Left lung (tissue), 10 donors: Measurements from ENCODE around the gene SLIT3. TPM values are rescaled to one million over a fixed set of nuclear protein-coding genes. Genes with fewer than 3 reads are reported as not detected.

Experiments
- ATAC-seq: fragments of 200-7000 bp; cut with Tn5 transposase; one replicate; pipeline ENCODE4 v1.9.1; 2020; ENCODE audit warnings: moderate library complexity
- DNase-seq, 4 donors: peaks; one replicate each; pipeline ENCODE4 v3.0.0-alpha.2; 2013 to 2020
- H3K27ac ChIP-seq, 2 donors: fragments of 200-600 bp; sonication (generic) in 1 of 2; one replicate each; pipeline versions ENCODE4 v1.5.0 to v1.8.0; 2020 to 2021
- H3K27me3 ChIP-seq, 2 donors: fragments of 200-600 bp; sonication (generic) in 1 of 2; one replicate each; pipeline versions ENCODE4 v1.5.0 to v1.8.0; 2020 to 2021
- H3K36me3 ChIP-seq, 2 donors: fragments of 200-600 bp; sonication (generic) in 1 of 2; one replicate each; pipeline versions ENCODE4 v1.5.0 to v1.8.0; 2020 to 2021
- H3K4me1 ChIP-seq, 2 donors: fragments of 200-600 bp; one replicate each; pipeline ENCODE4 v1.8.0; 2021
- H3K4me3 ChIP-seq, 2 donors: fragments of 200-600 bp; sonication (generic) in 1 of 2; one replicate each; pipeline versions ENCODE4 v1.5.0 to v1.8.0; 2020 to 2021; ENCODE audit warnings: mild to moderate bottlenecking in 1 of 2
- H3K9me3 ChIP-seq, 2 donors: fragments of 200-600 bp; sonication (generic) in 1 of 2; one replicate each; pipeline versions ENCODE4 v1.5.0 to v1.8.0; 2020 to 2021
- intact Hi-C, 2 donors: fragments of 100-400 bp; cut with DNase I; formaldehyde crosslinking; loops; one replicate each; pipeline versions ENCODE4 v1.11.2 to v1.14.2; 2022
- polyA plus RNA-seq, 6 donors: library from polyadenylated mRNA; unstranded; fragments of 120-200 nt; gene quantifications; one replicate each; pipeline ENCODE4 v1.2.1, GENCODE V29; 2013; ENCODE audit not compliant: insufficient read length in 6 of 6
- total RNA-seq, 2 donors: library from RNA; stranded (reverse); fragmentation: NEBNext Ultra II Directional; extraction: Animal tissue kit (Norgen Biotek cat#: 25700); gene quantifications; one replicate each; pipeline ENCODE4 v1.2.1, GENCODE V29; 2021
- TF ChIP-seq, protein P1 (sequence below), 2 donors: fragments of 200-600 bp; sonication (generic) in 1 of 2; IDR thresholded peaks; one replicate each; pipeline versions ENCODE4 v1.5.0 to v1.8.0; 2021; ENCODE audit warnings: antibody characterized with exemption in 2 of 2
- donor health status: DM: no; HTN: yes; CAD: no.
- donor health status: DM: no; HTN: no; CAD: no.

The SLIT3 gene
- total and polyA plus RNA-seq, 8 donors, result 37.6 to 77.1 (median 45.9) TPM

DNA sequence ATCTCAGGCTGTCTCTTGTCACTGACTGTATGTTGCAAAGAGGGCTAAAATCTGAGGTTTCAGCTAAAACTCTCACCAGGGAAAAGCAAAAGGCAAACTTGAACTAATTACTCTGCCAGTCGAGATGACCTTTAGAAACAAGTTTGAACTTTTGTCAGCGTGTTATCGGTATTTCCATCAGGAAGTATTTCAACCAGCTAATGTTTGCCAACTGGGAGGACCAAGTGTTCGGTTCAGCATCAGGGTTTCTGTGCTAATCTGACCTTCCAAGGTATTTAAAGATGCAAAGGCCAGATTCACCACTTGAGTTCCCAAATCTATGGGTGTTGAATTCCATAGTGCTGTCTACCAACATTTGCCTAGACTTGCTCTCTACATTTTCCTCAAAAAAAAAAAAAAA lies 230.5 kb downstream of the SLIT3 start:
- DNase-seq (no peak), ATAC-seq (no peak)
- H3K4me3 ChIP-seq, result no peak overlapping the region
- TF ChIP-seq, protein P1, sequence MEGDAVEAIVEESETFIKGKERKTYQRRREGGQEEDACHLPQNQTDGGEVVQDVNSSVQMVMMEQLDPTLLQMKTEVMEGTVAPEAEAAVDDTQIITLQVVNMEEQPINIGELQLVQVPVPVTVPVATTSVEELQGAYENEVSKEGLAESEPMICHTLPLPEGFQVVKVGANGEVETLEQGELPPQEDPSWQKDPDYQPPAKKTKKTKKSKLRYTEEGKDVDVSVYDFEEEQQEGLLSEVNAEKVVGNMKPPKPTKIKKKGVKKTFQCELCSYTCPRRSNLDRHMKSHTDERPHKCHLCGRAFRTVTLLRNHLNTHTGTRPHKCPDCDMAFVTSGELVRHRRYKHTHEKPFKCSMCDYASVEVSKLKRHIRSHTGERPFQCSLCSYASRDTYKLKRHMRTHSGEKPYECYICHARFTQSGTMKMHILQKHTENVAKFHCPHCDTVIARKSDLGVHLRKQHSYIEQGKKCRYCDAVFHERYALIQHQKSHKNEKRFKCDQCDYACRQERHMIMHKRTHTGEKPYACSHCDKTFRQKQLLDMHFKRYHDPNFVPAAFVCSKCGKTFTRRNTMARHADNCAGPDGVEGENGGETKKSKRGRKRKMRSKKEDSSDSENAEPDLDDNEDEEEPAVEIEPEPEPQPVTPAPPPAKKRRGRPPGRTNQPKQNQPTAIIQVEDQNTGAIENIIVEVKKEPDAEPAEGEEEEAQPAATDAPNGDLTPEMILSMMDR (IDR thresholded peaks at IDR 0.05), result no peak
- no peaks in the 10 kb centered on the region for H3K9me3 ChIP-seq
- H3K27me3 ChIP-seq, result peaks cover 0 to 3% of the 10 kb centered on the region in 2 donors
- intact Hi-C loops, result no loop called here
- H3K4me1 ChIP-seq, result no peaks in the 10 kb centered on the region
- no peaks in the 10 kb centered on the region for H3K36me3 ChIP-seq
- no peak overlapping the region for H3K27ac ChIP-seq

DNA sequence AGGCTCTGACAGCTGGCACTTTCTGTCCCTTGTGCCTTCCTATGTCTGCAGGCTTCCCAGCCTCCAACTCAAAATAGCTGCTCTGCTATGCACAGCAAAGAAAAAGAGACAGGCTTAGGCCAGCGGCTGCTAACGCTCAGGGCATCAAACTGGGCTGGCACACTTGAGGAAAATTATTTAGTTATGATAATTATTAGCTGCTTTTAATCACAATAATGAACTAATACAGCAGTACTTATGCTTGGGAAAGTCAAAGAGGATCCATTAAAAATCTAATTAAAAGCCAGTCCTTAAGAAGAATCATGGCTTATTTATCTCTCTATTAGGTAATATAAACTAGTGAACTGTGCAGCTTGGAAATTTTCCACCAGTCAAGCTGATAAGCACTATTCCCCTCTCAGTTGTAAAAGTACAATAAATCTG lies 233.2 kb downstream of the SLIT3 start:
- H3K9me3 ChIP-seq, result no peaks in the 10 kb centered on the region
- no peak overlapping the region for H3K4me3 ChIP-seq
- no peak overlapping the region for H3K27ac ChIP-seq
- no peak for ATAC-seq
- H3K4me1 ChIP-seq, result peaks cover 0 to 6% of the 10 kb centered on the region in 2 donors
- peaks cover 0 to 15% of the 10 kb centered on the region in 2 donors for H3K27me3 ChIP-seq
- peak in 2 of 4 donors; percentile 45 to 74 for DNase-seq
- TF ChIP-seq, protein P1 (IDR thresholded peaks at IDR 0.05), result no peak
- intact Hi-C loops, result no loop called here
- H3K36me3 ChIP-seq, result no peaks in the 10 kb centered on the region

DNA sequence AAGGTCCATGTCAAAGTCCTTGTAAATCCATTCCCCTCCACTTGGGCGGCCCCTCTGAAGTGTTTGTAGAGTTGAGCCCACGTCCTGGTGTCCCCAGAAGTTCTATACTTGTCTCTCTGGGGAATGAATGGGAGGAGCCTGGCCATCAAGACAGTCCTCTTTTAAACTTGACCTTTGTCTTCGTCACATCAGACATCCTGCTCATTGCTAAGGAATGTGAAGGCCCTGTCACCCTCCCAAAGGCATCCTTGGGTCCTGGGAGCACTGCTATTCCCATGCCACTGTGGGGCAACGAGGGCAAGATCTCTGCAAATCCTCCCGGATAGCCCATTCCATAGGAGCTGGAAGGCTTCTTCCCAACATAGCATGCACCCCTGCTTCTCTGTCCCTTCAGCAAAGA lies 235.5 kb downstream of the SLIT3 start:
- Histone ChIP-seq H3K27me3 (peaks cover 0 to 15% of the 10 kb centered on the region in 2 donors), H3K4me3 (no peak overlapping the region), H3K27ac (no peak overlapping the region), H3K36me3 (no peaks in the 10 kb centered on the region), H3K9me3 (no peaks in the 10 kb centered on the region), H3K4me1 (peaks cover 0 to 6% of the 10 kb centered on the region in 2 donors)
- intact Hi-C loops, result no loop called here
- ATAC-seq, result no peak
- no peak for DNase-seq
- TF ChIP-seq, protein P1 (IDR thresholded peaks at IDR 0.05), result no peak

DNA sequence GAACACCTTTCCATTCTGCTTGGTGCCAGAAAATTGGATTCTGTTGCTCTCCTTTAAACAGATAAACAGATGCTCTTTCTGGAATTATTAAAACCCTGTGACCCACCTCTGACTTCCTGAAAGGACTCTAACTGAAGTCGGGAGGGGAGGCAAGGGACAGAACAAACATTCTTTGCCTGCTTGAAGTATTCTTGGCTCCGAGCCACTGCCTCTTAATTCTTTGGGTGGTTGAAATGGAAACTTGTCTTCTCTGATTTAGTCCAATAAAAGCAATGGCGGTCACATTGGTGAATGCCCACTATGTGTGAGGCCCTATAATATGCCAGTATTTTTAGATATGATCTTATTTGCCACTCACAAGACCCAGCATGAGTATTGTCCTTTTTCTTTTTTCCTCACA lies 236.8 kb downstream of the SLIT3 start:
- DNase-seq (peak in 1 of 4 donors; percentile 36), ATAC-seq (peak; percentile 63)
- no peak overlapping the region for H3K27ac ChIP-seq
- intact Hi-C loops, result no loop called here
- no peaks in the 10 kb centered on the region for H3K36me3 ChIP-seq
- peaks cover 0 to 15% of the 10 kb centered on the region in 2 donors for H3K27me3 ChIP-seq
- no peak overlapping the region for H3K4me3 ChIP-seq
- H3K9me3 ChIP-seq, result no peaks in the 10 kb centered on the region
- peaks cover 0 to 6% of the 10 kb centered on the region in 2 donors for H3K4me1 ChIP-seq
- TF ChIP-seq, protein P1 (IDR thresholded peaks at IDR 0.05), result no peak

DNA sequence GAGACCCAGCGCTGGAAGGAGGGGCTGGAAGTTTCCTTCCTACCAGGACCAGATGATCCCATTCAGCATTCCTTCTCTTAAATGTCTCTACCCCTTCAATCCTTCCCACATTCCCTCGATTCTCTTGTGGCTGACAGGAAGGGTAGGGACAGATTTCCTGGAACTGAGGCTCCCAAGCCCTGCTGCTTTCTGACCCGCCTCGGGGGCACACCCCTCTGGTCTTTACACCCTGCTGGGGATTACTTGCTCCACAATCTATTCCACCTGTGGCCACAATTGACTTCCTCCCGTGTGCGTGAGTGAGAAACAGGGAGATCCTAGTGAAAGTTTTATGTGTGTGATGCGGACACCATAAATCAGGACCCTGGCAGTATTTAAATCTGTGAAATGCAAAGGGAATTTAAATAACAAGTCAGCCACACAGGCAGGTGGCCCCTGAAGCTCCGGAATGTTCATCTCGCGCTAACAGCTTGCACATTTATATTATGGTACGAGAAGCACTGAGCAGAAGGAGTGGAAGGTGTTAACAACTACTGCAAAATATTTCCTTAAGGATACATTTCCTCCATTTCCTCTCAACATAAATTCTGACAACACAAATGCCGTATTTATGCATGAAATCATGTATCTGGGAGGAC lies 237.5 kb downstream of the SLIT3 start:
- Histone ChIP-seq H3K27me3 (peaks cover 0 to 15% of the 10 kb centered on the region in 2 donors), H3K27ac (no peak overlapping the region), H3K36me3 (no peaks in the 10 kb centered on the region), H3K9me3 (no peaks in the 10 kb centered on the region), H3K4me1 (peaks cover 0 to 6% of the 10 kb centered on the region in 2 donors), H3K4me3 (no peak overlapping the region)
- peak; percentile 18 for ATAC-seq
- intact Hi-C loops, result no loop called here
- DNase-seq, result no peak
- TF ChIP-seq, protein P1 (IDR thresholded peaks at IDR 0.05), result no peak
